Measurements from ENCODE around the gene ZNF532.

The ZNF532 gene

DNA sequence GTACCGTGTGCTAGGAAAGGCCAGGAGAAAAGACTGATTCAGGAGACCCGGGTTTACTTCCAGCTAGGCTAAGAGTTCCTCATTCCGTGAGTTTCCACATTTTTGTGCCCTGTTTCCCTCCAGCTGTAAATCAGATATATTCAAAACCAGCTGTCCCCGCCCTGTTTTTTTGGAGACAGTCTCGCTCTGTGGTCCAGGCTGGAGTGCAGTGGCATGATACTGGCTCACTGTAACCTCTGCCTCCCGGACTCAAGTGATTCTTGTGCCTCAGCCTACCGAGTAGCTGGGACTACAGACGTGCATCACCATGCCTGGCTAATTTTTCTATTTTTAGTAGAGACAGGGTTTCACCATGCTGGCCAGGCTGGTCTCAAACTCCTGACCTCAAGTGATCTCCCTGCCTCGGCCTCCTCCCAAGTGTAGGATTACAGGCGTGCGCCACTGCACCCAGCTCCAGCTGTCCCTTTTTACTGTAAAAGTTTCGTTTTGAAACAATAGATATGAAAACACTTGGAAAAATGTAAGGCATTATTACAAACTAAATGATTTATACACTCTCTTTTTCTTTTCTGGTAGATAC lies 162.2 kb downstream of the ZNF532 start:
- Histone ChIP-seq H3K27me3 (replicated peaks; ENCODE audit: control insufficient read depth, insufficient read depth, low read length, poor library complexity, severe bottlenecking) (no peaks in the 10 kb centered on the region), H3K4me3 (ENCODE audit: insufficient read depth, low read depth, low read length, poor library complexity, severe bottlenecking) (no peak overlapping the region), H3K4me1 (ENCODE audit: control insufficient read depth, insufficient read depth, low read length, poor library complexity, severe bottlenecking) (no peaks in the 10 kb centered on the region), H3K36me3 (ENCODE audit: control insufficient read depth, insufficient read depth, low read length) (no peaks in the 10 kb centered on the region), H3K9me3 (ENCODE audit: control insufficient read depth, low read length) (no peaks in the 10 kb centered on the region), H3K27ac (ENCODE audit: insufficient read depth, low read length, poor library complexity, severe bottlenecking) (no peak overlapping the region)
- no peak for DNase-seq

DNA sequence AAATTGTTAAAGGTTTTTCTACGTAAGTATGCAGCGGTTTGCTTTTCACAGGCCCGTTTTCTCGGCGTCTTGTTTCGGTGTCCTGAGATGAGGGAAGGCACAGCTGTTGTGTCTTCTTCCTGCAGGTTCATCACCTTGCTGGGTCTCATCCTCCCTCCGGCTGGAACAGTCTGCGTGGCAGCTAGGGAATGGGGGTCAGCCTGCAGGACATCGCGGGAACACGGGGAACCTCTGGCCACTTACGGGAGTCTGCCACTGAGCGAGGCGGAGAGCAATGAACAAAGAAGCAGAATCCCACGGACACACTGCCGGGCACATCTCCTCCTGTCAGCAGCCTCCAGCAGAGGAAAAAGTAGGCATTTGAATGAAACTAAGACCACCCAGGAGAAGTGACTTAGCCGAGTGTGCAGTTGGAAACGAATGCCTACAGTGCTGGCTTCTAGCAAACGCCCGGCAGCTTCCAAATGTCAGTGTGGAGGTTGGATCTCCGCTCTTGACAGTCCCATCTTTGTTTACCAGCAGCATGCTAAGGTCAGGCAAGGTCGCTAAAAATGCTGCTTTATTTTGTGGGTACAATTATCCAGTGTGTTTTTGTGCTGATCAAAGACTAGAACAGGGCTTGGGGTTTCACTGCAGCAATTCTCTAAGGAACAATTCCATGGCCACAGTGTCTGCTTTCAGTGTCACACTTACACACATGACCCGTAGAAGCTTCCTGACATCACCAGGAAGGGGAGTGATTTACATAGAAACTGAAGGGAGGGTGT lies 165.2 kb downstream of the ZNF532 start:
- no peak for DNase-seq
- no peaks in the 10 kb centered on the region for H3K9me3 ChIP-seq (ENCODE audit: control insufficient read depth, low read length)
- no peak overlapping the region for H3K27ac ChIP-seq (ENCODE audit: insufficient read depth, low read length, poor library complexity, severe bottlenecking)
- no peaks in the 10 kb centered on the region for H3K4me1 ChIP-seq (ENCODE audit: control insufficient read depth, insufficient read depth, low read length, poor library complexity, severe bottlenecking)
- H3K4me3 ChIP-seq (ENCODE audit: insufficient read depth, low read depth, low read length, poor library complexity, severe bottlenecking) = no peak overlapping the region
- H3K27me3 ChIP-seq (replicated peaks; ENCODE audit: control insufficient read depth, insufficient read depth, low read length, poor library complexity, severe bottlenecking) = no peaks in the 10 kb centered on the region
- no peaks in the 10 kb centered on the region for H3K36me3 ChIP-seq (ENCODE audit: control insufficient read depth, insufficient read depth, low read length)

DNA sequence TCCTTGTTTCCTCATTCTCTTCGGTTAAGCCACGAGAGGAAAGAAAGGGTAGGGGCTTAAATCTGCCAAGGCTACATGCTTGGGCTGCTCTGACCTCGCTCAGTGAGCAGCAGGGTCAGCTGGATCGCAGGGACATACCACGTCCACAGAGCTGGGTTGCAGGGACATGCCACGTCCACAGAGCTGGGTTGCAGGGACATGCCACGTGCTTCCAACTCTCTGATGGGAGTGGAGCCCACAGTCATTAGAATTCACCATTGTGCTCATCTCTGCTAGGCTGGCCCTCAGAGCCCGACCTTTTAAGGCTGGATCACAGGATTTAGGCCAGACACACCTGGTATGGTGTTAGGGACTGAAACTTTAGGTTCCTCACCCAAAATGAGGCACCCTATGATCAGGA lies 167.6 kb downstream of the ZNF532 start:
- Histone ChIP-seq H3K27me3 (replicated peaks; ENCODE audit: control insufficient read depth, insufficient read depth, low read length, poor library complexity, severe bottlenecking) (no peaks in the 10 kb centered on the region), H3K4me1 (ENCODE audit: control insufficient read depth, insufficient read depth, low read length, poor library complexity, severe bottlenecking) (no peaks in the 10 kb centered on the region), H3K9me3 (ENCODE audit: control insufficient read depth, low read length) (no peaks in the 10 kb centered on the region), H3K36me3 (ENCODE audit: control insufficient read depth, insufficient read depth, low read length) (no peaks in the 10 kb centered on the region), H3K4me3 (ENCODE audit: insufficient read depth, low read depth, low read length, poor library complexity, severe bottlenecking) (no peak overlapping the region), H3K27ac (ENCODE audit: insufficient read depth, low read length, poor library complexity, severe bottlenecking) (no peak overlapping the region)
- no peak for DNase-seq

DNA sequence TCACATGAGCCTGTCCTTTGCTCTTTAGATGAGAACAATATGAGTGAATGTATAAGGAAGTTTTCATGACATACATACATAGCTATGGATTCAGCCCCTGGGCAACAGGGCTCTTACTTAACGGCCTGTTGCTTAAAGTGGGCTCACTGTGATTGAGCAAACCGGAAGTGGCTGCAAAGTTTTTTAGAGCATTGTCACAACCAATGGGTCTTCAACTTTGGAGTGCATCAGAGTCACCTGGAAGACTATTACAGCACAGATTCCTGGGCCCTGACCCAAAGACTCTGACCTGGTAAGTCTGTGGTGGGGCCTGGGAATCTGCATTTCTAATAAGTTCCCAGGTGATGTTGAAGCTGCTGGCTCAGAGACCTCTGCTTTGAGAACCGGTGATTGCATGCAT lies 168.7 kb downstream of the ZNF532 start:
- Histone ChIP-seq H3K9me3 (ENCODE audit: control insufficient read depth, low read length) (no peaks in the 10 kb centered on the region), H3K27me3 (replicated peaks; ENCODE audit: control insufficient read depth, insufficient read depth, low read length, poor library complexity, severe bottlenecking) (no peaks in the 10 kb centered on the region), H3K4me1 (ENCODE audit: control insufficient read depth, insufficient read depth, low read length, poor library complexity, severe bottlenecking) (no peaks in the 10 kb centered on the region), H3K27ac (ENCODE audit: insufficient read depth, low read length, poor library complexity, severe bottlenecking) (no peak overlapping the region), H3K36me3 (ENCODE audit: control insufficient read depth, insufficient read depth, low read length) (no peaks in the 10 kb centered on the region), H3K4me3 (ENCODE audit: insufficient read depth, low read depth, low read length, poor library complexity, severe bottlenecking) (no peak overlapping the region)
- no peak for DNase-seq

DNA sequence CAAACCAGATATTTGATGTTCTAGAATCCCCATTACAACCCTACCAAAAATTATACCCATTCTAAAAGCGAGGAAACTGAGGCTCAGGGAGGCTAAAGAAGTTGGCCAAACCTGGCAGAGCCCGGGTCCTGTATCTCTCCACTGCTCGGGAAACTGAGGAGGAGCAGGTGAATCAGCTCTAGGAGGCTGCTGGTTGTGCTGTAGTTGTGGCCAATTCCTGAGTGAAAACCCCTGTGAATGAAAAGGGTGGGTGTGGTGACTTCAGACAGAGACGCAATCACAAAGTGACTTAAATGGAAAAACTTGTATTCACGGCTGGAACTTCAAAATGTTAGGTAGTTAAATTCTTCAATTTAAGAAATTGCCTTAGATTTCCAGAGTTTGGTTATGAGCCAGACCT lies 169.3 kb downstream of the ZNF532 start:
- Histone ChIP-seq H3K4me3 (ENCODE audit: insufficient read depth, low read depth, low read length, poor library complexity, severe bottlenecking) (no peak overlapping the region), H3K4me1 (ENCODE audit: control insufficient read depth, insufficient read depth, low read length, poor library complexity, severe bottlenecking) (no peaks in the 10 kb centered on the region), H3K27ac (ENCODE audit: insufficient read depth, low read length, poor library complexity, severe bottlenecking) (no peak overlapping the region), H3K9me3 (ENCODE audit: control insufficient read depth, low read length) (no peaks in the 10 kb centered on the region), H3K27me3 (replicated peaks; ENCODE audit: control insufficient read depth, insufficient read depth, low read length, poor library complexity, severe bottlenecking) (no peaks in the 10 kb centered on the region), H3K36me3 (ENCODE audit: control insufficient read depth, insufficient read depth, low read length) (no peaks in the 10 kb centered on the region)
- DNase-seq = no peak

DNA sequence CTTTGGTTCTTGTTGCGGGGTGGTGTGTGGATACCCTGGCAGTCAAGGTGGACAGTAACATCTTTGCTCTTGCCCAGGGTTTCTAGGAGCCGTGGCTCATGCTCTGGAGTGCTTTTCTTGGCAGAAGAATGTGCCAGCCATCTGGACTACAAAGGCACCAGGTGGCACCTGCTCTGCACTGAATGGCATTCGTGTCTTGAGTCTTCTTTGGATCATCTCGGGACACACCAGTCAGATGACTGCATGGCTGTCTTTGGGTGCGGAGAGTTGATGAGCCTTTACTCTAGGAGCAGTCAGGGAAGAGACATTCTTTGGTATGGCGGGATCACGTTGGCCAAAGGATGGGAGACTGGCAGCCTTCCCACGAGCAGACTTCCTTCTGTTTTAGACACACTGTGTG lies 170.9 kb downstream of the ZNF532 start:
- Histone ChIP-seq H3K4me1 (ENCODE audit: control insufficient read depth, insufficient read depth, low read length, poor library complexity, severe bottlenecking) (no peaks in the 10 kb centered on the region), H3K4me3 (ENCODE audit: insufficient read depth, low read depth, low read length, poor library complexity, severe bottlenecking) (no peak overlapping the region), H3K36me3 (ENCODE audit: control insufficient read depth, insufficient read depth, low read length) (no peaks in the 10 kb centered on the region), H3K9me3 (ENCODE audit: control insufficient read depth, low read length) (no peaks in the 10 kb centered on the region), H3K27me3 (replicated peaks; ENCODE audit: control insufficient read depth, insufficient read depth, low read length, poor library complexity, severe bottlenecking) (no peaks in the 10 kb centered on the region), H3K27ac (ENCODE audit: insufficient read depth, low read length, poor library complexity, severe bottlenecking) (no peak overlapping the region)
- DNase-seq = no peak
